GM19468 (cell line): Measurements from ENCODE around the gene MADCAM1.

ENCODE experiments used
- ATAC-seq: cut with Tn5 transposase; IDR thresholded peaks from one replicate; pipeline ENCODE4 v1.9.1; 2021; ENCODE audit warnings: mild to moderate bottlenecking, moderate library complexity, moderate number of reproducible peaks; ENCODE audit not compliant: unreplicated experiment; ENCODE audit errors: extremely low read depth

The MADCAM1 gene

DNA sequence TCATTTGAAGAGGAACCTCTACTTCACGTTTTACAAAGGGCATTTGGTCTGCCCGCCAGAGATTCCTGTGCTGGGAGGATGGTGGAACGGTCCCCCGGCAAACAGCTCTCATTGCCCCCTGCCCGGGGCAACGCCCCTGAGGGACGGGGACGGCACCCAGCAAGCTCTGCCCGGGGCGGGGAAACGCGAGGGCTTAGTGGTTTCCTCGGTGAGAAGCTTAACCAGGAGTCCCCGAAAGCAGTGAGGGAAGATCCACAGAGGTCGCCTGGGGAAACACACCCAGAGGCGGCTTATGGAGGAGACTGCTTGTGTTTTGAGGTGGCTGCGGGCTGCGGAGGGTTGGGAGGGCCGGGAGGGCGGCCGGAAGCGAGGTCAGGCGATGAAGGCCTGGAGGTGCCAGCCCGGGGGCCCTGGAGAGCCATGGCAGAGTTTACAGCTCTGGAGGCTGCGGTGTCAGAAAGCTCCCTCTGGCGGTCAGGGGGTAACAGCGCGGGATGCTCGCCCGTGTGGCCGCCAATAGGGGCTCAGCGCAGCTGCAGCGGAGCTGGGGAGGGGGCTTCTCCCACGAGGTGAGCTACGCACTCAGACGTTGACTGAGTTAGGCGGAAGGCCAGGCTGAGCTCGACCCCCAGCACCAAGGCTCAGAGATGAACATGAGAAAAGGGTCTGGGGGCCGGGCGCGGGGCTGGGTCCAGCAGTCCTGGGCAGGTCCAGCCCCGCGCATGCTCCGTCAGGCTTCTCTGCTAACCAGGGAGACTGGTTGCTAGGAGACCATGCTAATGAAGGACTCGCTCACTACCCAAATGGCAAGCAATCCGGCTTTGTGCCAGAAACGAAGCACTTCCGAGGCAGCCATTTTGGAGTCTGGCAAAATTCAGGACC lies 10.4 kb downstream of the MADCAM1 start:
- ATAC-seq: peak; percentile 51

- peak; percentile 23 for ATAC-seq
Observed at GRCh38 chr19:507286-508203, 11.3 kb downstream of the MADCAM1 start, which contains the start of gene TPGS1. TSS of gene TPGS1 (plus strand) at chr19:507497. CDS start at chr19:507507, 10 bp downstream.

GRCh38 chr19:508204-509150 lies 12.2 kb downstream of the MADCAM1 start:
- ATAC-seq: no peak

GRCh38 chr19:510606-511100 lies 14.4 kb downstream of the MADCAM1 start:
- no peak for ATAC-seq

DNA sequence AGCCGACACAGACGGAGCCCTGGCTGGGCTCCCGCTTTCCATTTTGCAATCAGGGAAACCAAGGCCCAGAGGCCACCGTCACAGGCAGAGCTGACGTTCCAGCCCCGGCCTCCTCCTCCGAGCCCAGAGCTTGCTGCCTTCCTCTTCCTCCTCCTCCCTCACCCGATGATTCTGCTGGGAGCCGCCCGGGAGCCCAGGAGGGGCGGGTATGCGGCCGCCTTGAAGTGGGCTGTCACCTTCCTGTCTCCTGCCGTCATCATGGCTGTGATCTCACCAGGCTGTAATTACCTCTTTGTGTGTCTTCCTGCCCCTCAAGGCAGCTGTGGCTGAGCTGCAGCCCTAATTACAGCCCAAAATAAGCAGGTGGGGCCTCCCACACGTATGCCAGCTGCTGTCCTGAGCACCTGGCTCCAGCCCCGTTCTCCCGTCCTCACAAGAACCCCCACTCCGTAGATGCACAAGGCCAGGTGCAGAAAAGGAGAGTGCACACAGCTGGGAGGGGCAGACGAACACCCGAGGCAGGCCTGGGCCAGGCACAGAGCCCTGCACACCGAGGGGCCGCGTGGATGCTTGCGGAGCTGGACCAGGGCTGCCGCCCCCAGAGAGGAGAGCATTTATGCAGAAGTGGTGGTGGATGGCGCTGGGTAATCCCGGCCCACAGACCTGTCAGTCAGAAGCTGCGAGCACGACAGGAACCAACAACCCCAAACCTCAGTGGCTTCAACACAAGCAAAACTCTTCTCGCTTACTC lies 15.0 kb downstream of the MADCAM1 start:
- no peak for ATAC-seq

DNA sequence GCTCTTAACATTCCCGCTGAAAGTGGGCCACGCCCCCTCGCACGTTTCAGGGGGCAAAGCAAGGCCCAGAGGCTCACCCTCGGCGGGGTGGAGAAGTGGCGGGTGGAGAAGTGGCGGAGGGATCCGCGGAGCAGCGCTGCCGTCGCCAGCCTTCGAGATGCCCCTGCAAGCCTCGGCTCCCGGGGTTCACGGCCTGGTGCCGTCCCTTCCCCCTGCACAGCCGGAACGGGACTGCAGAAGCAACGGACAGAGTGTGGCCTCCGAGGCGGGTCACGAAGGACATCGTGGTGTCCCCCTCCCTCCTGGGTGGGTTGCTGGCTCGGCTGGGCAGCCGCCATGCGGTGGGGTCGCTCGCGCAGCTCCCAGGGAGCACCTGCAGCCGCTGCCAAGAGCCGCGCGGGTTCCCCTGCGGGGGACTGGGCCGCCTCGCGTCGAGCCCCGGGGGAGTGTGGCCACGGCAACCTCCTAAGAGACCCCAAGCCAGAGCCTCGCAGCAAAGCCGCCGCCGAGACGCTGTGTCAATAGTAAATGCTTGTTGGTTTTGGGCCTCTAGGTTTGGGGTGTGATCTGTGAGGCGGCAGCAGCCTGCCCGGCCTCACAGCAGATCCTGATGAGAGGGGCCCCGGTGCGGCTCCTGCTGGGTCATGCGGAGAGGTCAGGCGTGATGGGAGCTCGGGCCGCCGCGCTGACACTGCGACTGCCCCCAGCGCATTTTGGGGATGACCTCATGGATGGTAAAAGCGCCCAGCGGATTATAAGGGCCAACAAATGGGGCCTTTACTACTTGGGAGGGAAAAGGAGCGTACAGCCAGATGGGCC lies 16.5 kb downstream of the MADCAM1 start:
- ATAC-seq: no peak

- no peak for ATAC-seq
Observed at GRCh38 chr19:513368-514165, 17.3 kb downstream of the MADCAM1 start.

- no peak for ATAC-seq
Observed at GRCh38 chr19:514166-514663, 17.9 kb downstream of the MADCAM1 start.

- ATAC-seq: no peak
Observed at GRCh38 chr19:517721-518597, 21.7 kb downstream of the MADCAM1 start.

DNA sequence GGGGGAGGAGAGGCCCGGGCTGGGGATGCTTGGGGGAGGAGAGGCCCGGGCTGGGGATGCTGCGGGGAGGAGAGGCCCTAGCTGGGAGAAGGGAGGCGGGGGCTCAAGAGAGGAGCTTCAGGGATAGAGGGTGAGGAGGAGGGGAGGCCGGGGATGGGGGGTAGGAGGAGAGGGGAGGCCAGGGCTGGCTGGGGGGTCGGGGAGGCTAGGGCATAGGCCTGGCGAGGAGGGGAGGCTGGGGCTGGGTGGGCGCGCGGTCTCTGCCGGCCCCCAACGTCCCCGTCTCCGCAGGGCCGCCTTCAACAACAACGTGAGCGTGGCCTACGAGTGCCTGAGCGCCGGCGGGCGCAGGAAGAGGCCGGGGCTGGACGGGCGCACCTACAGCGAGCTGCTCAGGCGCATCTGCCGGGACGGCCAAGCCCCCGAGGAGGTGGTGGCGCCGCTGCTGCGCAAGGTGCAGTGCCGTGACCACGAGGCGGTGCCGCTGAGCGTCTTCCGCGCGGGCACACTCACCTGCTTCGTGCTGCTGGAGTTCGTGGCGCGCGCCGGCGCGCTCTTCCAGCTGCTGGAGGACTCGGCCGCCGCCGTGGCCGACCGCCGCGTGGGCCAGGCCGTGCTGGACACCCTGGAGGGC lies 22.4 kb downstream of the MADCAM1 start:
- no peak for ATAC-seq

- no peak for ATAC-seq
Observed at GRCh38 chr19:519449-519865, 23.2 kb downstream of the MADCAM1 start.

DNA sequence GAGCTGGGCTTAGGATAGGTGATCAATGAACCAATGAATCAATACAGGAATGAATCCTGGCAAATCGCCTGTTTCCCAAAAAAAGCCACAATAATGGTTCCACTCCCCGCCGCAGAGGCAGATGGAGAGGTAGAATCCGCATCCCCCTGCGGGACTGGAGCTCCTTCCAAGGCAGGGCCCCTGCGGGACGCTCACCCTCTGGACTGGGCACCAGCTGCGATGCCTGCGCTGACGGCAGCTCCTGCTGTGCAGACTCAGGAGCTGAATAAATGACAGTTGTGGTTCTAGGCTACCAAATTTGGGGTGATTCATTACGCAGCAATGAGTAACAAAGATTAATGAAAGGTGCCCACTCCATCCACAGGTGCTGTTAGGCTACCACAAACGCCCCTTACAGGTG lies 26.4 kb downstream of the MADCAM1 start:
- ATAC-seq: no peak

DNA sequence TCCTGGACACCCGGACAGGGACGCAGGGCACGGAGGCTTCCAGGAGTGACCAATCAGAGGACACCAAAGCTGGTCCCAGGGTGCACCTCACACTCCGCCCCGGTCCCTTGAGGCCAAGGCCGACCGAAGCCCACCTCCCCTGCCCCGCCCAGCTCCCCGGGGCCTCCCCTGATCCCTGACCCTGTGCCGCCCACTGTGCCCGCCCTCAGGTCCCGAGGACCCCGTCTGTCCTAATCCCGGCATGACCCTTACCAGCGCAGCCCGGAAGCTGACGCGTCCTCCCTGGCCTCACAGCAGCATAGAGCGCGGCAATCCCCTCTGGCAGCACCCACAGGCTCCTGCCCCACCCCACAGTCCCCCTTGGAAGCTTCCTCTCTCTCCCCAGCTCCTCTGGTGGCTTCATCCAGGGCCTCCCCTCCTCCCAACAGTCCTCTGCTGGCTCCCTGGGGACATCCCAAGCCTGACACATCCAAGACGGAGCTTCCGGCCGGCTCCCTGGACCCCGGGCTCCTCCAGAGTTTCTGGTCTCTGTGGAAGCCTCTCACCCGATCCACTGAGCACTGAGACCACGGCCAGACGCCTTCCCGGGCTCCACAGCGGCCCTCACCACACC lies 27.9 kb downstream of the MADCAM1 start:
- no peak for ATAC-seq

- no peak for ATAC-seq
Observed at GRCh38 chr19:525029-525428, 28.7 kb downstream of the MADCAM1 start.

- ATAC-seq: no peak
Observed at GRCh38 chr19:525857-526419, 29.7 kb downstream of the MADCAM1 start.
